GM19238 (cell line): ENCODE measurements around the gene SMIM3.
"Not testable (repeated sequence)": the region's sequence is repeated elsewhere in the genome, so short reads cannot be mapped to it uniquely, and the experiment has no call there.

ENCODE experiments used
- DNase-seq: peaks from one replicate; pipeline ENCODE4 v3.0.0; 2011; ENCODE audit warnings: low spot score; ENCODE audit not compliant: insufficient read length

The SMIM3 gene

GRCh38 chr5:150793423-150793888 lies 14.9 kb downstream of the SMIM3 start:
- DNase-seq, result not testable (repeated sequence)

DNA sequence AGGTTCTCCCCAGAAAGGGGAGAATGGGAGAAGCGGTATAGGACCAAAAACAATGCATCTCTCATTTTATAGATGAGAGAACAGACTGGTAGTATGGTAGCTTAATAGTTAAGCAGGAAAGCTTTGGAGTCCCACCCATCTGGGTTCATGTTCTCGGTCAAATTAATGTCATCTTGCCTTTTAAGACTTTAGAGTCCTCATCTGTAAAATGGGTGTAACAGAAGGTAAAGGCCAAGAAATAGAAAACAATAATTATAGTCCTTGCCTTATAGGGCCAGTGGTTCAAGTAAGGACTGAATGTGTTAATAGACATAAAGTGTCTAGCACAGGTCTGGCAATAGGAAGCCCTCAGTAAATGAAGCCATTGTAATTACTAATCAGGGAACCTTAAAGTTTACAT lies 16.4 kb downstream of the SMIM3 start:
- no peak for DNase-seq

- no peak for DNase-seq
Observed at GRCh38 chr5:150797384-150797783, 18.8 kb downstream of the SMIM3 start.

GRCh38 chr5:150801117-150801927 lies 22.8 kb downstream of the SMIM3 start:
- DNase-seq, result no peak

- no peak for DNase-seq
Observed at GRCh38 chr5:150804388-150804787, 25.8 kb downstream of the SMIM3 start.

- DNase-seq, result no peak
Observed at GRCh38 chr5:150809363-150809762, 30.8 kb downstream of the SMIM3 start.

DNA sequence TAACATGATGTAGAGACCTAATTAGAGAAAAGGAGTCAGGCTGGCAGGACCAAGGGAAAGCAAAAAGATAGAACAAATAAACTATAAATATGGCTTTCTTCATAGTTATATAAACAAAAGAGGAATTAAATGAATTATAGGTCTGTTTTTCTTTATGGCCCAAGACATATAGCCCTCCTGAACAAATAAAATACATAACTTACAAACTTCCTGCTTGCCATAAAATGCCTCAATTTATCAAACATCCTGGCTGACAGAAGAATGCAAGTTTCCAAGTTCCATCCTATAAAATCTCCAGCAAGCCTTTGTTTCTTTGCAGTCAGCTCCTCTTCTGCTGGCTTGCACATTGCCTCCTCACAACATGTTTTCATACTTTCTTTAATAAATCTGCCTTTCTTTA lies 36.5 kb downstream of the SMIM3 start:
- no peak for DNase-seq

DNA sequence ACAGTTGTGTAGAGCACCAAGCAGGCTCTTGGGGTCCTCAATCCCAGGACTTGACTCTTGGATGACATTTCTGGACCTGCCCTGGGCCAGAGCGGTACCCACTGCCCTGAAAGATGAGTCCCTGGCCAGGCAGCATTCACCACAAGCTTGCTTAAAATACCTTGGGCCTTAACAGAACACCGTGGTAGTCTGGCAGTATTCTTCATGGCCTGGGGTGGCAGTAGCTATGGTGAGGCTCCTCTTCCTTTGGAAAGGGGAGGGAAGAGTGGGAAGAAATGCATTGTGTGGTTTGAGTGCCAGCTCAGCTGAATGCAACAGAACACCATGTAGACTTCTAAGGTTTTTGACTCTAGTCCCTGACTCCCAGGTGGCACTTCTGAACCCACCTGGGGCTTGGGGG lies 38.4 kb downstream of the SMIM3 start:
- no peak for DNase-seq

- no peak for DNase-seq
Observed at GRCh38 chr5:150829744-150830143, 51.2 kb downstream of the SMIM3 start.

GRCh38 chr5:150831821-150832220 lies 53.3 kb downstream of the SMIM3 start:
- not testable (repeated sequence) for DNase-seq

DNA sequence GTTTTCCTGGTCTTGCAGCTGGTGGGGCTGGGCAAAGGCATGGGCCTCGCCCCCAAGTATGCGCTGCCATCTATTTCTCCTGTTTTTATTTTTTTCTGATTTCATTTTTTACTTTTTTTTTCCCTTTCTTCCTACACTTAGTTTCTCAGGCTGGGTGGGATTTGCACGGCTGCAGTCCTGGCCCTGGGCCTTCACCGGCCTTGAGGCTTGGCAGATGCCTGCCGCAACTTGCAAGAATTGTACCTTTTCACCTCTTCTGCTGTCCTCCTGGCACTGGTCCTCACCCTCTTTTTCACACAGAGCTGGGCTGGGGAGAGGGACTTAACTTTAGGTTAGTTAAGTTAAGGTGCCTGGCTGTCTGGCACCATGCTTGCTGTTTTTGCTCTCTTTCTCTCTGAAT lies 57.5 kb downstream of the SMIM3 start:
- no peak for DNase-seq

DNA sequence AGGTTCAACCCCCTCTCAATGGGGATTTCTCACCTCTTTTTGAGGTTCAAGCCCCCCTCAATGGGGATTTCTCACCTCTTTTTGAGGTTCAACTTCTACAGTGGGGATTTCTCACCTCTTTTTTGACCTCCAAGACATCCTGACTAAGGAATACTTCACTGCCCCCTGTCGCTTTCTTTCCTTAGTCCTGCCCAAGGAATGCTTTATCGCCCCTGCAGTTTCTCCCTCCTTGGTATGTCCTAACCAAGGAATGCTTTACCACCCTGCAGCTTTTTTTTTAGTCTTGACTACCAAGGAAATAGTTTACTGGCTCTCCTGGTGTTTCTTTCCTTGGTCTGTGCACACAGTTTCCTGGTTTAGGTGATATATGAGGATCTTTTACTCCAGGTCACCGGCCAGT lies 58.1 kb downstream of the SMIM3 start:
- no peak for DNase-seq

DNA sequence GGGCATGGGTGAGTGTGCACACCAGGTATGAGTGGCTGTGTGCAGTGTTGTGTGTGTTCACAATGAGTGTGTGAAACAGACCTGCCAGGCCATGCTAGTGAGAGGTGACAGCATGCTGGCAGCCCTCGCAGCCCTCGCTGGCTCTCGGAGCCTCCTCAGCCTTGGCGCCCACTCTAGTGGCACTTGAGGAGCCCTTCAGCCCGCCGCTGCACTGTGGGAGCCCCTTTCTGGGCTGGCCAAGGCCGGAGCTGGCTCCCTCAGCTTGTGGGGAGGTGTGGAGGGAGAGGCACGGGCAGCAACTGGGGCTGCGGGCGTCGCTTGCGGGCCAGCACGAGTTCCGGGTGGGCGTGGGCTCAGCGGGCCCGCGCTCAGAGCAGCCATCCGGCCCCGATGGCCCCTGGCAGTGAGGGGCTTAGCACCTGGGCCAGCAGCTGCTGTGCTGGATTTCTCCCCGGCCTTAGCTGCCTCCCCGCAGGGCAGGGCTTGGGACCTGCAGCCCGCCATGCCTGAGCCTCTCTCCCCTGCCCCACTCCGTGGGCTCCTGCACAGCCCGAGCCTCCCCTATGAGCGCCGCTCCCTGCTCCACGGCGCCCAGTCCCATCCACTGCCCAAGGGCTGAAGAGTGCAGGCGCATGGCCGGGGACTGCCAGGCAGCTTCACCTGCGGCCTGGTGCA lies 66.8 kb downstream of the SMIM3 start:
- not testable (repeated sequence) for DNase-seq

- not testable (repeated sequence) for DNase-seq
Observed at GRCh38 chr5:150846308-150846653, 67.7 kb downstream of the SMIM3 start, which contains the start of gene IRGM. Gene IRGM, plus strand, starts transcription at chr5:150846521. Its CDS starts 1,603 bp downstream, at chr5:150848124.
